A375 (cell line): ENCODE measurements around the gene PCDHGA1. TPM values are rescaled to one million over a fixed set of nuclear protein-coding genes. Genes with fewer than 3 reads are reported as not detected.

ENCODE experiments used
- total RNA-seq: library from RNA; depleted of rRNA; stranded (reverse); fragments of >200 nt; shearing (Covaris generic); gene quantifications from 2 replicates; pipeline ENCODE4 v1.2.3, GENCODE V29; 2014; rRNA removed

PCDHGA1 gene
- total RNA-seq, 1 experiment from 2014 or later = 2.5 TPM

DNA sequence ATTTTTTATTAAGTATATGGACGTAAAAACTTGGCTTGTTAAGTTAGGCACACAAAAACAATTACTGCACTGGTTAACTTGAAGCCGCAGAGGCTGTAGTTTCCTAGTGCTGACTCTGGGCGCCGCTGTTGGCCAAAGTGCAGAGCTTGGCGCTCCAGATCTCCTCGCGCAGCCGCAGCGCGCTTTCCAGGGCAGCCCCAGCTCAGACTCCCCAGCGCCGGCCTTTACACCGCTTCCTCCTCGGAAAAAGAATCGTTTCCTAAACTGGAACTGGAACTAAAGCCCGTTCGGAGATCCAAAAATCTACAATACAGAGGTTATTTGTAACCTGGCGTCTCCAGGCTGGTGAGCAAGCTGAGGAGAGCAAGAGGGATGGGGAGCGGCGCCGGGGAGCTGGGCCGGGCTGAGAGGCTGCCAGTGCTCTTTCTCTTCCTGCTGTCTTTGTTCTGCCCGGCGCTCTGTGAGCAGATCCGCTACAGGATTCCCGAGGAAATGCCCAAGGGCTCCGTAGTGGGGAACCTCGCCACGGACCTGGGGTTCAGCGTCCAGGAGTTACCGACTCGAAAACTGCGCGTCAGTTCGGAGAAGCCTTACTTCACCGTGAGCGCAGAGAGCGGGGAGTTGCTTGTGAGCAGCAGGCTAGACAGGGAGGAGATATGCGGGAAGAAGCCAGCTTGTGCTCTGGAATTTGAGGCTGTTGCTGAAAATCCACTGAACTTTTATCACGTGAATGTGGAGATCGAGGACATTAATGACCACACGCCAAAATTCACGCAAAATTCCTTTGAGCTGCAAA, 67.6 kb downstream of the PCDHGA1 start, which contains the start of gene PCDHGB5:
PCDHGB5 (plus strand) TSS at position 192 of the 796 bp plus-strand sequence; CDS start at position 373, 181 bp downstream.

DNA sequence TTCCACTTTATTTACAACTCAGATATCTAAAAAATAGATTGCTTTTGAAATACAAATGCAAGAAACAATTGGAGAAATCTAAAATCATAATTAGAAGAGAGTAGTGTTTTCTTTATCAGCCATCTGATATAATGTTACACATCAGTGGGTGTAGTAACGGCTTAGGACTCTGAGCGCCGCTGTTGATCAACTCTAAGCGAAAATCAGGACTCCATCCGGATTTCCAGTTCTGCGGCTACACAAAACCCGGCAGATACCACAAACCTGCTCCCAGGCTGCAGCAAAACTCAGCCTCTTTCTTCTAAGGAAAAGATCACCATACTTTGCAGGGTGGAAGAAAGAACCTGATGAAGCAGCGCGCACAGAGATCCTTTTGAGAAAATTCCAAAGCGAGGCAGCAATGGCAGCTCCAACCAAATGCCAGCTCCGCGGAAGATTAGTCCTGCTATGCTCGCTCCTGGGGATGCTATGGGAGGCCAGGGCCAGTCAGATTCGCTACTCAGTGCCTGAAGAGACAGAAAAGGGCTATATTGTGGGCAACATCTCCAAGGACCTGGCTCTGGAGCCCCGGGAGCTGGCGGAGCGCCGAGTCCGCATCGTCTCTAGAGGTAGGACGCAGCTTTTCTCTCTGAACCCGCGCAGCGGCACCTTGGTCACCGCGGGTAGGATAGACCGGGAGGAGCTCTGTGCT, 72.4 kb downstream of the PCDHGA1 start, which contains the start of gene PCDHGA9:
PCDHGA9 (plus strand) TSS at position 226 of the 691 bp plus-strand sequence; CDS start at position 401, 175 bp downstream.

GRCh38 chr5:141407790-141408505, 77.6 kb downstream of the PCDHGA1 start, which contains the start of gene PCDHGB6:
TSS of gene PCDHGB6 (plus strand) at chr5:141408021. CDS start at chr5:141408203, 182 bp downstream.

DNA sequence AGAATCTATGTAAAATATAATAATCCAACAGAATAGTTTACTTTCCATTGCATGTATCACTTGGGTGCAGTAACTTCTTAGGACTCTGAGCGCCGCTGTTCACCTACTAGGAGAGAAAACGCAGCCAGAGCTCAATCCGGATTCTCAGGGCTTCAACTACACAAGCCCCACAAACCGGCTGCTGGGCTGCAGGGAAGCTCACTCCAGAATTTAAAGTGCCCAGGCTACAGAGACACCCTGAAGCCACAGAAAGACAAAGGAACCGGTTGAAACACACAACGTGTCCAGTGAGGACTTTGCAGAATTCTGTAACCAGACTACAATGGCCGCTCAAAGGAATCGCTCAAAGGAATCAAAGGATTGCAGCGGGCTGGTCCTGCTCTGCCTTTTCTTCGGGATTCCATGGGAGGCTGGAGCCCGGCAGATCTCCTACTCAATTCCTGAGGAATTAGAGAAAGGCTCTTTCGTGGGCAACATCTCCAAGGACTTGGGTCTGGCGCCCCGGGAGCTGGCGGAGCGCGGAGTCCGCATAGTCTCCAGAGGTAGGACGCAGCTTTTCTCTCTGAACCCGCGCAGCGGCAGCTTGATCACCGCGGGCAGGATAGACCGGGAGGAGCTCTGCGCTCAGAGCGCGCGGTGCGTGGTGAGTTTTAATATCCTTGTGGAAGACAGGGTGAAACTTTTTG, 82.7 kb downstream of the PCDHGA1 start, which contains the start of gene PCDHGA10:
PCDHGA10 (plus strand) TSS at position 134 of the 686 bp plus-strand sequence; CDS start at position 323, 189 bp downstream.

GRCh38 chr5:141417494-141418172, 87.3 kb downstream of the PCDHGA1 start, which contains the start of gene PCDHGB7:
TSS of gene PCDHGB7 (plus strand) at chr5:141417677. CDS start at chr5:141417860, 183 bp downstream.

DNA sequence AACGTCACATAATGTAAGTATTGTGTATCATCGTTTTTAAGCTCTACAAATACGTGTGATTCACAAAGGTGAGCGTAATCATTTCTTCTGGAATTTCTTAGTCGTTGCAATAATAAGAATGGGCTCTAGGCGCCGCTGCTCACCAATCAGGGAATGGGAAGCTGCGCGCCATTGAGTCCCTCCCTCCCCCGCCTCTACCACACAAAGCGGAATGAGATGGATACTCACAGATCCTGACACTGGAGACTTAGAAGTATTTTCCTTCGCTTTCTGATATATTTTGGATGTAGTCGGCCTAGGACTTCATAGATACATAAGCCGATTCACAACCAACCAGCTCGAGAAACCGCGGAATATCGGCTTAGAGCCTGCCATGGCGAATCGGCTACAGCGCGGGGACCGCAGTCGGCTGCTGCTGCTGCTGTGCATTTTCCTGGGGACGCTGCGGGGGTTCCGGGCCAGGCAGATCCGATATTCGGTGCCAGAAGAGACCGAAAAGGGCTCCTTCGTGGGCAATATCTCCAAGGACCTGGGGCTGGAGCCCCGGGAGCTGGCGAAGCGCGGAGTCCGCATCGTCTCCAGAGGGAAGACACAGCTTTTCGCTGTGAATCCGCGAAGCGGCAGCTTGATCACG, 90.7 kb downstream of the PCDHGA1 start, which contains the start of gene PCDHGA11:
PCDHGA11 (plus strand) TSS at position 197 of the 634 bp plus-strand sequence; CDS start at position 374, 177 bp downstream.

GRCh38 chr5:141430332-141431113, 100.2 kb downstream of the PCDHGA1 start, which contains the start of gene PCDHGA12:
TSS of gene PCDHGA12 (plus strand) at chr5:141430507. CDS start at chr5:141430760, 253 bp downstream.

DNA sequence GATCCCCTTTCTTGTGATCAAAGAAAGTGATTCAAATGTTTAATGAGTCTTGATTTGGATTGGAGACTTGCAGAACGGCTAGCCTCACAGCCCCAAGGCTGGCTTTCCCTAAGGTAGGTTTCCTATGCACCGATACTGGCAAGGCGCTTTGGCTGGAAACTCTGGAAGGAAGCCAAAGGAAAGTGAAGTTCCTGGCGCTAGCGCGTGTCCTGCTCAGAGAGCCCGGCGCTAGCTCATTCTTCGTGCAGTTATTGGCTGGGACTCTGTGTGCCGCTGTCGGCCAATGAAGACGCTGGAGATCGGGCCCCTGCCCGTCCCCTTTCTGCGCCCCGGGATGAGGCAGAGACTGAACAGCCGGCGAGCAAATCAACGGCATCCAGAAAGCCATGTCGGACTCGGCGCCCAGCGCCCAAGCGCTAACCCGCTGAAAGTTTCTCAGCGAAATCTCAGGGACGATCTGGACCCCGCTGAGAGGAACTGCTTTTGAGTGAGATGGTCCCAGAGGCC, 145.4 kb downstream of the PCDHGA1 start, which contains the start of gene PCDHGC3:
PCDHGC3 (plus strand) TSS at position 342 of the 507 bp plus-strand sequence; CDS start at position 493, 151 bp downstream.

DNA sequence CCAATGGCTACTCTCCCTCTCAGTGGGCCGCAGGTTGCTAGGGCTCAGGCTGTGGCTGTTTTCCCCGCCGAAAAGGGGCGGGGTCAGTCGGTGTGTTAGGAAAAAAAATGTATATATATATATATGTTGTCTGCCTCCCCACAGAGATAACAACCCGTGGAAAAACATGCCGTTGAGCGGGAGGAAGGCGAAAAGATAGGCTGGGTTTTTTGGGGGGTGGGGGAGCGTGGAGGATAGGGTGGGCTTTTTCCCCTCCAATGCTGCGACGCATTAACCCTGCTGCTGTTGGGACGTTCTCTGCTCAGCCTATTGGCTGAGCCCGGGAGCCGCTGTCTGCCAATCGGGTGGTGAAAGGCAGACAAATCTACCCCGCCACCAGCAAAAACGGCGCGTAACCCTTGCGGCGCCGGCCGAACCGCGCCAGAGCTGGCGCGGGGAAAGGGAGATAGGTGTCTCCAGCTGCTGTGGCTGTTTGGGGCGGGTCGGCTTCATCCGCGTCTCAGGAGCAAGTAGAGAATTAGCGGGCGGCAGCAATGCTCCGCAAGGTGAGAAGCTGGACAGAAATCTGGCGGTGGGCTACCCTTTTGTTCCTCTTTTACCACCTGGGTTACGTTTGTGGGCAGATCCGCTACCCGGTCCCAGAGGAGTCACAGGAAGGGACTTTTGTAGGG, 154.5 kb downstream of the PCDHGA1 start, which contains the start of gene PCDHGC4:
PCDHGC4 (plus strand) TSS at position 390 of the 671 bp plus-strand sequence; CDS start at position 534, 144 bp downstream.

GRCh38 chr5:141488591-141489561, 158.6 kb downstream of the PCDHGA1 start, which contains the start of gene PCDHGC5:
TSS of gene PCDHGC5 (plus strand) at chr5:141489081. CDS start at chr5:141489241, 160 bp downstream.

Other genes with a start within 250 kb of the PCDHGA1 start
- gene PCDHB2, start 235.9 kb upstream of the PCDHGA1 start, total RNA-seq = 11.2 and 12.8 TPM in 2 replicates
- gene PCDHB3, start 230.0 kb upstream of the PCDHGA1 start, total RNA-seq = 0.26 and 0.45 TPM in 2 replicates
- 0.66 and 1.7 TPM in 2 replicates for gene PCDHB4, start 208.7 kb upstream of the PCDHGA1 start, total RNA-seq
- 12.2 and 12.4 TPM in 2 replicates for gene PCDHB5, start 195.3 kb upstream of the PCDHGA1 start, total RNA-seq
- gene PCDHB6, start 180.5 kb upstream of the PCDHGA1 start, total RNA-seq = 7.8 and 10.6 TPM in 2 replicates
- gene PCDHB7, start 157.9 kb upstream of the PCDHGA1 start, total RNA-seq = 5.7 and 6.7 TPM in 2 replicates
- gene PCDHB8, start 152.7 kb upstream of the PCDHGA1 start, total RNA-seq = 6.5 and 6.6 TPM in 2 replicates
- 7.7 and 7.9 TPM in 2 replicates for gene PCDHB16, start 148.1 kb upstream of the PCDHGA1 start, total RNA-seq
- 3.1 and 4.1 TPM in 2 replicates for gene PCDHB9, start 143.4 kb upstream of the PCDHGA1 start, total RNA-seq
- 2.3 and 3.0 TPM in 2 replicates for gene PCDHB10, start 138.2 kb upstream of the PCDHGA1 start, total RNA-seq
- 2.7 and 3.9 TPM in 2 replicates for gene PCDHB11, start 130.9 kb upstream of the PCDHGA1 start, total RNA-seq
- gene PCDHB12, start 121.8 kb upstream of the PCDHGA1 start, total RNA-seq = 2.3 and 2.7 TPM in 2 replicates
- gene PCDHB13, start 116.6 kb upstream of the PCDHGA1 start, total RNA-seq = 2.4 and 2.9 TPM in 2 replicates
- gene PCDHB14, start 107.2 kb upstream of the PCDHGA1 start, total RNA-seq = 1.8 and 2.9 TPM in 2 replicates
- 2.1 and 2.7 TPM in 2 replicates for gene PCDHB15, start 85.1 kb upstream of the PCDHGA1 start, total RNA-seq
- 0.19 TPM in 1 of 2 replicates, not detected in the other for gene SLC25A2, start 26.5 kb upstream of the PCDHGA1 start, total RNA-seq
- gene TAF7, start 9.7 kb upstream of the PCDHGA1 start, total RNA-seq = 92.6 and 94.6 TPM in 2 replicates
- gene PCDHGA2, start 8.2 kb downstream of the PCDHGA1 start, total RNA-seq = 0.66 and 1.0 TPM in 2 replicates
- 0.32 and 0.79 TPM in 2 replicates for gene PCDHGA3, start 13.3 kb downstream of the PCDHGA1 start, total RNA-seq
- 4.5 and 5.0 TPM in 2 replicates for gene PCDHGB1, start 19.6 kb downstream of the PCDHGA1 start, total RNA-seq
- gene PCDHGA4, start 24.5 kb downstream of the PCDHGA1 start, total RNA-seq = 1.9 and 2.0 TPM in 2 replicates
- gene PCDHGB2, start 29.5 kb downstream of the PCDHGA1 start, total RNA-seq = 1.9 and 2.3 TPM in 2 replicates
- gene PCDHGA5, start 33.6 kb downstream of the PCDHGA1 start, total RNA-seq = 1.3 and 1.4 TPM in 2 replicates
- gene PCDHGB3, start 39.7 kb downstream of the PCDHGA1 start, total RNA-seq = 0.83 and 1.5 TPM in 2 replicates
- 1.2 and 1.5 TPM in 2 replicates for gene PCDHGA6, start 43.4 kb downstream of the PCDHGA1 start, total RNA-seq
- gene PCDHGA7, start 52.2 kb downstream of the PCDHGA1 start, total RNA-seq = 6.1 and 8.1 TPM in 2 replicates
- 2.0 TPM in 2 replicates for gene PCDHGB4, start 57.2 kb downstream of the PCDHGA1 start, total RNA-seq
- 1.1 and 1.6 TPM in 2 replicates for gene PCDHGA8, start 62.1 kb downstream of the PCDHGA1 start, total RNA-seq
- 1.9 and 2.4 TPM in 2 replicates for gene PCDHGB5, start 67.4 kb downstream of the PCDHGA1 start, total RNA-seq
- gene PCDHGA9, start 72.3 kb downstream of the PCDHGA1 start, total RNA-seq = 1.1 and 2.7 TPM in 2 replicates
- gene PCDHGB6, start 77.5 kb downstream of the PCDHGA1 start, total RNA-seq = 0.80 and 1.2 TPM in 2 replicates
- gene PCDHGA10, start 82.5 kb downstream of the PCDHGA1 start, total RNA-seq = 4.3 and 6.0 TPM in 2 replicates
- gene PCDHGB7, start 87.2 kb downstream of the PCDHGA1 start, total RNA-seq = 0.72 and 0.90 TPM in 2 replicates
- 0.30 and 0.96 TPM in 2 replicates for gene PCDHGA11, start 90.5 kb downstream of the PCDHGA1 start, total RNA-seq
- 0.80 and 1.2 TPM in 2 replicates for gene PCDHGA12, start 100.0 kb downstream of the PCDHGA1 start, total RNA-seq
- 62.5 and 65.1 TPM in 2 replicates for gene PCDHGC3, start 145.5 kb downstream of the PCDHGA1 start, total RNA-seq
- 1.3 and 1.8 TPM in 2 replicates for gene PCDHGC4, start 154.5 kb downstream of the PCDHGA1 start, total RNA-seq
- gene PCDHGC5, start 158.6 kb downstream of the PCDHGA1 start, total RNA-seq = 1.1 and 1.3 TPM in 2 replicates